ENCODE measurements around the gene NKPD1.

Gene NKPD1

GRCh38 chr19:45175515-45176345 lies 14.9 kb upstream of the NKPD1 start:
- DNase-seq (ENCODE audit: low spot score): no peak

GRCh38 chr19:45173816-45174215 lies 13.0 kb upstream of the NKPD1 start:
- no peak for DNase-seq (ENCODE audit: low spot score)

- no peak for DNase-seq (ENCODE audit: low spot score)
Measured at GRCh38 chr19:45172611-45173208, 11.9 kb upstream of the NKPD1 start.

GRCh38 chr19:45172173-45172572 lies 11.4 kb upstream of the NKPD1 start:
- DNase-seq (ENCODE audit: low spot score): no peak

- DNase-seq (ENCODE audit: low spot score): no peak
Measured at GRCh38 chr19:45171211-45171623, 10.4 kb upstream of the NKPD1 start.

GRCh38 chr19:45170146-45171106 lies 9.6 kb upstream of the NKPD1 start:
- DNase-seq (ENCODE audit: low spot score): no peak

GRCh38 chr19:45169602-45170001 lies 8.8 kb upstream of the NKPD1 start:
- DNase-seq (ENCODE audit: low spot score): no peak

- no peak for DNase-seq (ENCODE audit: low spot score)
Measured at GRCh38 chr19:45168767-45169351, 8.1 kb upstream of the NKPD1 start.

- DNase-seq (ENCODE audit: low spot score): no peak
Measured at GRCh38 chr19:45166723-45167252, 6.0 kb upstream of the NKPD1 start.

GRCh38 chr19:45164577-45165335 lies 4.0 kb upstream of the NKPD1 start:
- DNase-seq (ENCODE audit: low spot score): no peak

- DNase-seq (ENCODE audit: low spot score): no peak
Measured at GRCh38 chr19:45163751-45164460, 3.1 kb upstream of the NKPD1 start.

- DNase-seq (ENCODE audit: low spot score): no peak
Measured at GRCh38 chr19:45163156-45163555, 2.4 kb upstream of the NKPD1 start.

GRCh38 chr19:45162608-45163143 lies 1.9 kb upstream of the NKPD1 start:
- DNase-seq (ENCODE audit: low spot score): no peak

GRCh38 chr19:45161738-45162607 lies 1.2 kb upstream of the NKPD1 start:
- DNase-seq (ENCODE audit: low spot score): no peak

- no peak for DNase-seq (ENCODE audit: low spot score)
Measured at GRCh38 chr19:45159971-45160324, 834 bp downstream of the NKPD1 start.

- DNase-seq (ENCODE audit: low spot score): no peak
Measured at GRCh38 chr19:45159210-45159970, 1.4 kb downstream of the NKPD1 start.

- DNase-seq (ENCODE audit: low spot score): no peak
Measured at GRCh38 chr19:45158503-45159209, 2.1 kb downstream of the NKPD1 start.

GRCh38 chr19:45156751-45157150 lies 4.0 kb downstream of the NKPD1 start:
- DNase-seq (ENCODE audit: low spot score): no peak

Measured in pons (tissue), 1 donor.